HepG2 (cell line): ENCODE measurements around the gene DNAAF9. TPM values are rescaled to one million over a fixed set of nuclear protein-coding genes. Genes with fewer than 3 reads are reported as not detected.

Experiments
- ASH2L ChIP-seq: fragments of 300-600, 200-600 bp; sonication (generic); IDR thresholded peaks from 2 replicates; pipeline ENCODE4 v1.7.0; 2017; ENCODE audit warnings: low read depth, mild to moderate bottlenecking, moderate library complexity, mixed read lengths, low read length; ENCODE audit not compliant: insufficient read length
- ETV5 ChIP-seq: IDR thresholded peaks from 2 replicates; pipeline ENCODE4 v1.6.1; 2018; ENCODE audit warnings: missing biosample characterization, missing genetic modification reagents, inconsistent platforms, borderline replicate concordance
- HIVEP1 ChIP-seq: sonication (generic); formaldehyde crosslinking; IDR thresholded peaks from 2 replicates; pipeline ENCODE4 v1.4.0; 2020; ENCODE audit warnings: mild to moderate bottlenecking, missing genetic modification reagents
- MTF2 ChIP-seq: sonication (generic); formaldehyde crosslinking; IDR thresholded peaks from 2 replicates; pipeline ENCODE4 v1.5.0; 2020; ENCODE audit warnings: missing genetic modification reagents, borderline replicate concordance
- MXD3 ChIP-seq: IDR thresholded peaks from 2 replicates; pipeline ENCODE4 v1.6.1; 2016; ENCODE audit warnings: mild to moderate bottlenecking, missing biosample characterization, missing genetic modification reagents
- NAIF1 ChIP-seq: sonication (generic); formaldehyde crosslinking; IDR thresholded peaks from 2 replicates; pipeline ENCODE4 v1.5.0; 2020; ENCODE audit warnings: mild to moderate bottlenecking, missing genetic modification reagents, borderline replicate concordance
- NR2C2 ChIP-seq: sonication (generic); formaldehyde crosslinking; IDR thresholded peaks from 2 replicates; pipeline ENCODE4 v1.4.0; 2020; ENCODE audit warnings: missing genetic modification reagents, mild to moderate bottlenecking, moderate library complexity, borderline replicate concordance
- PAF1 ChIP-seq: IDR thresholded peaks from 2 replicates; pipeline ENCODE4 v1.6.1; 2016; ENCODE audit warnings: missing genetic modification reagents, missing compliant biosample characterization
- PCBP2 ChIP-seq: fragments of 200-400 bp; formaldehyde crosslinking; optimal IDR thresholded peaks from 2 replicates; pipeline ENCODE3; 2018; ENCODE audit warnings: low read length, low read depth; ENCODE audit not compliant: poor library complexity, severe bottlenecking
- POLR2AphosphoS2 ChIP-seq: IDR thresholded peaks from 2 replicates; pipeline ENCODE4 v1.6.1; 2011; ENCODE audit warnings: low read depth, low read length, improper control_type of control experiment
- RNF2 ChIP-seq: fragments of 450-650 bp; conservative IDR thresholded peaks from 2 replicates; pipeline ENCODE4 v1.6.1; 2016; ENCODE audit warnings: low read depth
- SP140L ChIP-seq: sonication (generic); formaldehyde crosslinking; IDR thresholded peaks from 2 replicates; pipeline ENCODE4 v1.4.0; 2020; ENCODE audit warnings: missing genetic modification reagents, borderline replicate concordance
- TAF15 ChIP-seq: fragments of 200-400 bp; formaldehyde crosslinking; IDR thresholded peaks from one replicate; pipeline ENCODE4 v1.6.1; 2018; ENCODE audit warnings: mild to moderate bottlenecking, low read depth, low read length; ENCODE audit not compliant: poor library complexity, severe bottlenecking
- THRA ChIP-seq: sonication (generic); formaldehyde crosslinking; IDR thresholded peaks from 2 replicates; pipeline ENCODE4 v1.4.0; 2020; ENCODE audit warnings: missing genetic modification reagents, borderline replicate concordance
- ZMAT5 ChIP-seq: sonication (generic); formaldehyde crosslinking; IDR thresholded peaks from 2 replicates; pipeline ENCODE4 v1.5.0; 2020; ENCODE audit warnings: mild to moderate bottlenecking, low read depth, missing genetic modification reagents, borderline replicate concordance
- ZNF251 ChIP-seq: sonication (generic); formaldehyde crosslinking; IDR thresholded peaks from 2 replicates; pipeline ENCODE4 v1.9.0; 2021; ENCODE audit warnings: mild to moderate bottlenecking, missing genetic modification reagents
- ZNF432 ChIP-seq: sonication (generic); formaldehyde crosslinking; IDR thresholded peaks from 2 replicates; pipeline ENCODE4 v1.5.0; 2020; ENCODE audit warnings: missing genetic modification reagents, mild to moderate bottlenecking, borderline replicate concordance
- ZNF7 ChIP-seq: IDR thresholded peaks from 2 replicates; pipeline ENCODE4 v1.6.1; 2016; ENCODE audit warnings: missing biosample characterization, missing genetic modification reagents
- ZNF704 ChIP-seq: sonication (generic); formaldehyde crosslinking; IDR thresholded peaks from 2 replicates; pipeline ENCODE4 v1.8.1; 2023; ENCODE audit warnings: mild to moderate bottlenecking, inconsistent platforms, moderate library complexity, missing genetic modification reagents, borderline replicate concordance
- ZNF777 ChIP-seq: sonication (generic); formaldehyde crosslinking; IDR thresholded peaks from 2 replicates; pipeline ENCODE4 v1.4.0; 2020; ENCODE audit warnings: missing genetic modification reagents
- ZSCAN25 ChIP-seq: sonication (generic); formaldehyde crosslinking; IDR thresholded peaks from 2 replicates; pipeline ENCODE4 v1.8.0; 2022; ENCODE audit warnings: mild to moderate bottlenecking, missing genetic modification reagents
- polyA plus RNA-seq, 8 experiments: library from polyadenylated mRNA; depleted of rRNA in 3 of 8; stranded (reverse) in 7 of 8; unstranded in 1 of 8; fragments of >200 nt; fragmentation: Illumina TruSeq in 4 of 8; extraction: Trizol in 4 of 8; gene quantifications; 2 replicates each; pipeline versions ENCODE4 v1.2.1 to v1.2.3, GENCODE V29; 2011 to 2016; ENCODE audit warnings: low read depth in 4 of 8, missing spikeins in 1 of 8, mixed read lengths in 1 of 8; ENCODE audit not compliant: insufficient read depth in 1 of 8
- total RNA-seq, 5 experiments: library from RNA; depleted of rRNA; stranded (reverse); fragments of >200 nt; fragmentation: Illumina TruSeq; extraction: Trizol; gene quantifications; 2 replicates each; pipeline ENCODE4 v1.2.3, GENCODE V29; 2016; ENCODE audit warnings: low read depth in 1 of 5
- TF ChIP-seq, protein P1 (sequence below): IDR thresholded peaks from 2 replicates; pipeline ENCODE4 v1.6.1; 2016; ENCODE audit warnings: low read depth, borderline replicate concordance
- TF ChIP-seq, protein P2 (sequence below): IDR thresholded peaks from 2 replicates; pipeline ENCODE4 v1.6.1; 2016; ENCODE audit warnings: control low read depth
- TF ChIP-seq, protein P3 (sequence below): IDR thresholded peaks from 2 replicates; pipeline ENCODE4 v1.6.1; 2016; ENCODE audit warnings: missing compliant biosample characterization, missing genetic modification reagents, borderline replicate concordance

DNAAF9 gene
- total and polyA plus RNA-seq, 2 of the 13 experiments (the other 11 are each of a cell fraction or from before 2014, with no cell fraction given) = 10.5 to 14.9 TPM

GRCh38 chr20:3406481-3407039 is 909 bp downstream of the DNAAF9 start (continued):
- no peak for TF ChIP-seq ZNF704 (CRISPR knock-in tag)
- no peak for TF ChIP-seq RNF2
- no peak for TF ChIP-seq PAF1 (CRISPR knock-in tag)
- no peak for TF ChIP-seq POLR2AphosphoS2
- peak; percentile 39 for TF ChIP-seq PCBP2
- no peak for TF ChIP-seq ETV5 (CRISPR knock-in tag)
- peak; percentile 37; the same call in 1 of the 2 replicates for TF ChIP-seq ZSCAN25 (CRISPR knock-in tag)
- TF ChIP-seq NAIF1 = no peak
- no peak for TF ChIP-seq TAF15
- TF ChIP-seq ZNF251 (CRISPR knock-in tag) = no peak
- TF ChIP-seq, protein P1, sequence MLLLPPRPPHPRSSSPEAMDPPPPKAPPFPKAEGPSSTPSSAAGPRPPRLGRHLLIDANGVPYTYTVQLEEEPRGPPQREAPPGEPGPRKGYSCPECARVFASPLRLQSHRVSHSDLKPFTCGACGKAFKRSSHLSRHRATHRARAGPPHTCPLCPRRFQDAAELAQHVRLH (CRISPR knock-in tag) = no peak; the same call in 1 of the 2 replicates
- TF ChIP-seq MTF2 (CRISPR knock-in tag) = no peak
- TF ChIP-seq SP140L = no peak
- no peak for TF ChIP-seq ASH2L
- no peak for TF ChIP-seq NR2C2 (CRISPR knock-in tag)
- no peak for TF ChIP-seq ZNF777
- TF ChIP-seq ZMAT5 (CRISPR knock-in tag) = no peak
- TF ChIP-seq ZNF7 (CRISPR knock-in tag) = no peak
- TF ChIP-seq ZNF432 = no peak
- no peak; the same call in 1 of the 2 replicates for TF ChIP-seq MXD3 (CRISPR knock-in tag)
- peak; percentile 71 for TF ChIP-seq HIVEP1 (CRISPR knock-in tag)
- TF ChIP-seq, protein P2, sequence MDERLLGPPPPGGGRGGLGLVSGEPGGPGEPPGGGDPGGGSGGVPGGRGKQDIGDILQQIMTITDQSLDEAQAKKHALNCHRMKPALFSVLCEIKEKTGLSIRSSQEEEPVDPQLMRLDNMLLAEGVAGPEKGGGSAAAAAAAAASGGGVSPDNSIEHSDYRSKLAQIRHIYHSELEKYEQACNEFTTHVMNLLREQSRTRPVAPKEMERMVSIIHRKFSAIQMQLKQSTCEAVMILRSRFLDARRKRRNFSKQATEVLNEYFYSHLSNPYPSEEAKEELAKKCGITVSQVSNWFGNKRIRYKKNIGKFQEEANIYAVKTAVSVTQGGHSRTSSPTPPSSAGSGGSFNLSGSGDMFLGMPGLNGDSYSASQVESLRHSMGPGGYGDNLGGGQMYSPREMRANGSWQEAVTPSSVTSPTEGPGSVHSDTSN (CRISPR knock-in tag) = no peak
- TF ChIP-seq, protein P3, sequence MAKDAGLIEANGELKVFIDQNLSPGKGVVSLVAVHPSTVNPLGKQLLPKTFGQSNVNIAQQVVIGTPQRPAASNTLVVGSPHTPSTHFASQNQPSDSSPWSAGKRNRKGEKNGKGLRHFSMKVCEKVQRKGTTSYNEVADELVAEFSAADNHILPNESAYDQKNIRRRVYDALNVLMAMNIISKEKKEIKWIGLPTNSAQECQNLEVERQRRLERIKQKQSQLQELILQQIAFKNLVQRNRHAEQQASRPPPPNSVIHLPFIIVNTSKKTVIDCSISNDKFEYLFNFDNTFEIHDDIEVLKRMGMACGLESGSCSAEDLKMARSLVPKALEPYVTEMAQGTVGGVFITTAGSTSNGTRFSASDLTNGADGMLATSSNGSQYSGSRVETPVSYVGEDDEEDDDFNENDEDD (CRISPR knock-in tag) = no peak
- TF ChIP-seq THRA (CRISPR knock-in tag) = no peak
